ENCODE measurements around the gene MED12L. TPM values are rescaled to one million over a fixed set of nuclear protein-coding genes. Genes with fewer than 3 reads are reported as not detected.

Gene MED12L
- polyA plus RNA-seq, 1 of the 3 experiments (the other 2 are of a cell fraction), result 0.03 TPM

- CTCF ChIA-PET, result interaction anchor here (0.8 to 9.0 kb wide), 3 partner anchors 19 to 106 kb away, joined by 3 to 106 read pairs (median 63); no protein-coding TSS in a partner anchor
- Histone ChIP-seq H3K79me2 (ENCODE audit: insufficient read depth) (no peaks in the 10 kb centered on the region), H3K9me2 (no peaks in the 10 kb centered on the region), H3K9me3 (no peaks in the 10 kb centered on the region), H3K36me3 (replicated peaks in 1 of 2; ENCODE audit: control insufficient read depth in 1 of 2, insufficient read depth in 2 of 2, low read length in 1 of 2) (no peaks in the 10 kb centered on the region), H2AFZ (ENCODE audit: low read depth) (no peak overlapping the region), H3K4me3 (ENCODE audit: low read depth in 2 of 2, low read length in 1 of 2) (no peak overlapping the region), H3K4me2 (no peak overlapping the region), H3F3A (replicated peaks; ENCODE audit: insufficient read depth) (no peaks in the 10 kb centered on the region), H4K20me1 (ENCODE audit: insufficient read depth) (no peaks in the 10 kb centered on the region), H3K4me1 (ENCODE audit: control insufficient read depth in 1 of 2, insufficient read depth in 2 of 2, low read depth in 1 of 2, low read length in 1 of 2) (no peaks in the 10 kb centered on the region), H3K27ac (ENCODE audit: low read depth in 2 of 2, low read length in 1 of 2) (no peak overlapping the region), H3K27me3 (ENCODE audit: insufficient read depth) (no peaks in the 10 kb centered on the region), H3K9ac (no peak overlapping the region)
- no peak for TF ChIP-seq REST (IDR thresholded peaks at IDR 0.05; ENCODE audit: low read depth, low read length)
- TF ChIP-seq IRF3 (IDR thresholded peaks at IDR 0.05; ENCODE audit: low read depth, low read length), result no peak
- no peak for TF ChIP-seq RCOR1 (IDR thresholded peaks at IDR 0.05; ENCODE audit: low read length)
- no peak for TF ChIP-seq FOSL2 (IDR thresholded peaks at IDR 0.05; ENCODE audit: borderline replicate concordance, low read depth)
- TF ChIP-seq CHD2 (IDR thresholded peaks at IDR 0.05; ENCODE audit: low read length, partially characterized antibody), result no peak
- TF ChIP-seq TEAD4 (IDR thresholded peaks at IDR 0.05; ENCODE audit: borderline replicate concordance, insufficient read depth), result no peak
- no peak for TF ChIP-seq GABPA (IDR thresholded peaks at IDR 0.05; ENCODE audit: low read depth)
- no peak for TF ChIP-seq USF1 (IDR thresholded peaks at IDR 0.05; ENCODE audit: borderline replicate concordance, low read depth)
- no peak for TF ChIP-seq EZH2phosphoT487 (IDR thresholded peaks at IDR 0.05; ENCODE audit: borderline replicate concordance, low read depth)
- no peak for TF ChIP-seq NRF1 (IDR thresholded peaks at IDR 0.05; ENCODE audit: low read depth, low read length)
- DNase-seq, result no peak
- POLR2A ChIA-PET, result no interaction called here
- 53% methylated on average over 5 of the region's 5 CpGs for WGBS (ENCODE audit: low lambda C conversion rate)
Observed at GRCh38 chr3:151275091-151275490, 189.6 kb downstream of the MED12L start.

GRCh38 chr3:151276038-151276686, 190.7 kb downstream of the MED12L start:
- ChIA-PET CTCF (interaction anchor here (0.8 to 9.0 kb wide), 3 partner anchors 20 to 107 kb away, joined by 3 to 106 read pairs (median 63); no protein-coding TSS in a partner anchor), POLR2A (no interaction called here)
- Histone ChIP-seq H2AFZ (ENCODE audit: low read depth) (no peak overlapping the region), H3K9me3 (no peaks in the 10 kb centered on the region), H3K9me2 (no peaks in the 10 kb centered on the region), H3F3A (replicated peaks; ENCODE audit: insufficient read depth) (no peaks in the 10 kb centered on the region), H3K4me2 (no peak overlapping the region), H3K4me3 (ENCODE audit: low read depth in 2 of 2, low read length in 1 of 2) (no peak overlapping the region), H3K27me3 (ENCODE audit: insufficient read depth) (no peaks in the 10 kb centered on the region), H3K4me1 (ENCODE audit: control insufficient read depth in 1 of 2, insufficient read depth in 2 of 2, low read depth in 1 of 2, low read length in 1 of 2) (no peaks in the 10 kb centered on the region), H3K9ac (no peak overlapping the region), H3K79me2 (ENCODE audit: insufficient read depth) (no peaks in the 10 kb centered on the region), H3K27ac (ENCODE audit: low read depth in 2 of 2, low read length in 1 of 2) (no peak overlapping the region), H4K20me1 (ENCODE audit: insufficient read depth) (no peaks in the 10 kb centered on the region), H3K36me3 (replicated peaks in 1 of 2; ENCODE audit: control insufficient read depth in 1 of 2, insufficient read depth in 2 of 2, low read length in 1 of 2) (no peaks in the 10 kb centered on the region)
- 41% methylated on average over 2 of the region's 2 CpGs for WGBS (ENCODE audit: low lambda C conversion rate)
- no peak for DNase-seq
- TF ChIP-seq RCOR1 (IDR thresholded peaks at IDR 0.05; ENCODE audit: low read length) (no peak), SMC3 (IDR thresholded peaks at IDR 0.05; ENCODE audit: low read depth, low read length) (no peak), CTCF (IDR thresholded peaks at IDR 0.05) (no peak), FOXJ3 (CRISPR knock-in tag; IDR thresholded peaks at IDR 0.05) (no peak), GABPA (IDR thresholded peaks at IDR 0.05; ENCODE audit: low read depth) (no peak), NFIC (IDR thresholded peaks at IDR 0.05; ENCODE audit: borderline replicate concordance) (no peak), FOXM1 (IDR thresholded peaks at IDR 0.05; ENCODE audit: low read depth) (no peak), TEAD4 (IDR thresholded peaks at IDR 0.05; ENCODE audit: borderline replicate concordance, insufficient read depth) (no peak)

All from SK-N-SH (cell line).